Measurements from ENCODE around the gene HMGN2.
"Not testable (repeated sequence)": the region's sequence is repeated elsewhere in the genome, so short reads cannot be mapped to it uniquely, and the experiment has no call there.

The HMGN2 gene

DNA sequence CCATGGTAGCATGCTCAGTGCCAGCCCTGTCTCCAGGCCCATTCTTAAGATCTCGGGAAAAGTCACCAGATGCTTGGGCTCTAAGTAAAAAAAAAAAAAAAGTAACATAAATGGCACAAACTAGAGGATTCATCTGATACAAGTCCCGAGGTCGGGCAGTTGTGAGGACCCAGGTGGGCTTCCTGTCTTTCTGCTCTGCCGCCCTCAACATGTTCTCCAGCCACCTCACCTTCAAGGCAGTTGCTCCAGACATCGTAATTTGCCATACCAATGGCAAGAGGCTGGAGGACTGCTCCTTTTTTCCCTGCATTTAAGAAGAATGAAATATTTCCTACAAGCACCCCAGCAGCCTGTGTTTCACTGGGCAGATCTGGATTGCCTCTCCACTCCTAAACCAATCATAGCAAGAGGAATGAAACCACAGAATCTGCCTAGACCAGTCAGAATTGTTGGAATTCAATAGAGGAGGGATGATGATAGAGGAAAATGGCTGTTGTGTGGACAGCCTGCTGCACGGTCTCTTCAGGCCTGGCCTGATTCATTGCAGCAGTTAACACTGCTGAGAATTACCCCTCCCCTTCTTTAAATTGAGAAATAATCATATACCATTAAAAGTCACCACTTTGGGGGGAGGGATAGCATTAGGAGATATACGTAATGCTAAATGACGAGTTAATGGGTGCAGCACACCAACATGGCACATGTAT, 5.4 kb downstream of the HMGN2 start:
- DNase-seq, result no peak

DNA sequence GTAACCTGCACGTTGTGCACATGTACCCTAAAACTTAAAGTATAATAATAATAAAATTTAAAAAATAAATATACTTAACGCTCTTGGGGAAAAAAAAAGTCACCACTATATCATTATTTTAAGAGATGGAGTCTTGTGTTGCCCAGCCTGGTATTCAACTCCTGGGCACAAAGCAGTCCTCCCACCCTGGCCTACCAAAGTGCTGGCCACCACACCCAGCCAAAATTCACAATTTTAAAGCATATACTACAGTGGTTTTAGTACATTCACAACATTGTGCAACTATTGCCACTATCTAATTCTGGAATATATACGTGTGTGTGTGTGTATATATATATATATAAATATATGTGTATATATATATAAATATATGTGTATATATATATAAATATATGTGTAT, 5.9 kb downstream of the HMGN2 start:
- DNase-seq, result no peak

DNA sequence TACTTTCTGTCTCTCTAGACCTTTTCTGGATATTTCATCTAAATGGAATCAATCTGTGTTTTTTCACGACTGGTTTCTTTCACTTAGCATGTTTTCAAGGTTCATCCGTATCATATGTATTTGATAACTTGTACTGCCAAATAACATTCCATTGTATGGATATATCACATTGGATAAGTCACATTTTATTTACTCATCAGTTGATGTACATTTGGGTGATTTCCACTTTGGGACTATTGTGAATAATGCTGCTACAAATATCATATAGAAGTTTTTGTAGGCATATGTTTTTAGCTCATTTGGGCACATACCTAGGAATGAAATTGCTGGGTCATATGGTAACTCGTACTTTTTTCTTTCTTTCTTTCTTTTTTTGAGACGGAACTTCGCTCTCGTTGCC, 6.7 kb downstream of the HMGN2 start:
- no peak for DNase-seq

DNA sequence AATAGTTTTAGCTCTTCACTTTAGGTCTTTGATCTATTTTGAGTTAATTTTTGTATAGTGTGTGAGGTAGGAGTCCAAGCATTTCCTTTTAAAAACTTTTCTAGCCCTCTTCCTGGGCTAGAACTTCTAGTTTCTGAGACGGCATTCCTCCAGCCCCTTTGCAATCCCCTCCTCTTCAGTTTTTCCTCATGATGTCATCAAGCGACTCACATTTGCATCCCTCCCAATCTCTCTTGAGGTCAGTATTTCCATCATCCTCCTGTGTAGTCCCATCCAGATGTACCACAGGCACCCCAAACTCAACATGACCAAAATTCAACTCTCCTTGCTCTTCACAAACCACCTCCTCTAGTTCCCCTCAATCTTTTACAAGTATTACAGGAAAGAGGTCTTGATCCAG, 10.7 kb downstream of the HMGN2 start:
- DNase-seq, result no peak

DNA sequence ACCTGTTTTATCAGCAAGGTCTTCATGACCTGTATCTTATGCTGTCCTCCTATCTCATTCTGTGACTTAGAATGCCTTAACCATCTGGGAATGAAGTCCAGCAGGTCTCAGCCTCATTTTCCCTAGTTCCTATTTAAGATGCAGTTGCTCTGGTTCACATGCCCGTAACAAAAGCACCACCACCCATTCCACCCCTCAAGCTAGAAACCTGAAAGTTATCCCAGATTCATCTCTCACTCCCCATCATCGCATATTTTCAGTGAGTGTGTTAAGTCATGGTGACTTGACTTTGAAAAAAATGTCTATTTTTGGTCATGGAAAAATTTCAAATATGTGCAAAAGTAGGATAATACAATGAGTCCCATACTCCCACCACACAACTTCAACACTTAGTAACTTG, 11.7 kb downstream of the HMGN2 start:
- no peak for DNase-seq

DNA sequence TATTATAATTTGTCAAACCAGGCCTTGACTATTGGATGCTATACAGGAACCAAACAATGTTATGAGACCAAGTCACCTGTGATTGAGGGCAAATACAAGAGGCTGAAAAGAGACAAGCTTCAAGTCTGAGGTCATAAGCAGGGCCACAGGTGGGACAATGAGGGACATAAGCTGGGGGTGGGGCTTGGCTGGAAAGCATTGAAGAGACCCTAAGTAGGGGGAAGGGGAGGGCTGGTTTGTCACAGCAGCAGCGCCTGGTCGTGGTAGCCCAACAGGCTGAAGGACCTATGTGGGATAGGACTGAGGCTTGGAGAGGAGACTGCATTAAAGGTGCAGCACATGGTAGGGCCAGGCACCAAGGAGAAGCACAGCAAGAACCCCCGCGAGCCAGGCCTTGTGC, 17.9 kb downstream of the HMGN2 start:
- no peak for DNase-seq

DNA sequence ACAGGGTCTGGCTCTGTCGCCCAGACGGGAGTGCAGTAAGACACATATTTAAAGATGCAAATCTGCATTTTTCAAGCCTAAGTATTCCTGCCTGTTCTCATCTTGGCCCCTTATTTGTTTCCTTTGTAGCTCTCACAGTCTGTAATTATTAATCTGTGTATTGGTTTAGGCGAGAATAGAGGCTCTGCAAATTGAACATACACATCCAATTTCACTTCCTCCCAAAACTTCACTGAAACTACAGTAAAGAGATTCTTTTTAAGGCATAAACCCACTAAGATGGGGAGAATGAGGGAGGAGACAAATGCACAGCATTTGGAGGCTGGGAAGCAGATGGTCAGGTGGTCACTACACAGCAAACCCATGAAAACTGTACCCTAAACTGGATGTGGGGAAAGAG, 21.0 kb downstream of the HMGN2 start:
- no peak for DNase-seq

DNA sequence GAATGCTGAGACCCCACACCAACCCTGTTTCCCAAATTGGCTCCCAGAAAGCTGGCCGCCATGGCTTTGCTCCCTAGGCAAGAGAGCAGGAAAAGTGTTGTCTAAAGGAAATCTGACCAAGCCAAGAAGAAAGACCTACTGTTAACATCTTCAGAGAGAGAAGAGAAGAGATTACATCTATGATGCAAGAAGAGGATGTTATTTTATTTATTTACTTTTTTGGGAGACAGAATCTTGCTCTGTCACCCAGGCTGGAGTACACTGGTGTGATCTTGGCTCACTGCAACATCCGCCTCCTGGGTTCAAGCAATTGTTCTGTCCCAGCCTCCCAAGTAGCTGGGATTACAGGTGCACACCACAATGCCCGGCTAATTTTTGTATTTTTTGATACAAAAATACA, 21.7 kb downstream of the HMGN2 start:
- no peak for DNase-seq

DNA sequence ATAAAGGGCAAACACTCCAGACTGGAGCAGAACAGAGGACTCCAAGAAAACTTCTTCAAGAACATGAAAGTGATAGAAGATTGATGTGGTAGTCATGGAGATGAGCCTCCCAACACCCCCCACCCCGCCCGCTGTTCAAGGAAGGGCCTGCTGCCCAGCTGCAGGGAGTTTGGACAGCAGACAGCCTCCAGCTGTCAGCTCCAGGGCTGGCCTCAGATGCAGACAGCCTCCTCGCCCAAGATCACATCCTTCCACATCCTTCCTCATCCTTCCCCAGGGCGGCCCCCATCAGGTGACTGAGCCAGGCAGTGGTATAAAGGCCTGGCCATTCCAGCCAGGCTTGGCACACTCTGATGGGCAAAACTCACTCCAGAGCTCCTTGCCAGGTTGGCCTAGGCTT, 24.6 kb downstream of the HMGN2 start:
- no peak for DNase-seq

DNA sequence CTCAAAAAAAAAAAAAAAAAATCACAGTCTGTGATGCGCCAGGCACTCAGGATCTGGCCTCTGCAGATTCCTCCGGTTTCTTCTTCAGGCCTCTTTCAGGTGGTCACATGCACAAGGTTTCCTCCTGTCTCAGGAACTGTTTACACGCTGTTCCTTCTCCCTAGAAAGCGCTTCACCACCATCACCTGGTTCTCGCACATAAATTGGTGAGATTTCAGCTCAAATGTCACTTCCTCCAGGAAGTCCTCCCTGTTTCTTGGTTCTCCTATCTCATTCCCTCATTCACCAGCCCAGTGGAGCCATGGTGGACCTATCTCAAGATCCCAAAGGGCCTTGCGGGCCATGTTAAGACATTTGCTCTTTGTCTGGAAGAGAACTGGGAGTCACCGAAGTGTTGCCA, 26.7 kb downstream of the HMGN2 start:
- no peak for DNase-seq

DNA sequence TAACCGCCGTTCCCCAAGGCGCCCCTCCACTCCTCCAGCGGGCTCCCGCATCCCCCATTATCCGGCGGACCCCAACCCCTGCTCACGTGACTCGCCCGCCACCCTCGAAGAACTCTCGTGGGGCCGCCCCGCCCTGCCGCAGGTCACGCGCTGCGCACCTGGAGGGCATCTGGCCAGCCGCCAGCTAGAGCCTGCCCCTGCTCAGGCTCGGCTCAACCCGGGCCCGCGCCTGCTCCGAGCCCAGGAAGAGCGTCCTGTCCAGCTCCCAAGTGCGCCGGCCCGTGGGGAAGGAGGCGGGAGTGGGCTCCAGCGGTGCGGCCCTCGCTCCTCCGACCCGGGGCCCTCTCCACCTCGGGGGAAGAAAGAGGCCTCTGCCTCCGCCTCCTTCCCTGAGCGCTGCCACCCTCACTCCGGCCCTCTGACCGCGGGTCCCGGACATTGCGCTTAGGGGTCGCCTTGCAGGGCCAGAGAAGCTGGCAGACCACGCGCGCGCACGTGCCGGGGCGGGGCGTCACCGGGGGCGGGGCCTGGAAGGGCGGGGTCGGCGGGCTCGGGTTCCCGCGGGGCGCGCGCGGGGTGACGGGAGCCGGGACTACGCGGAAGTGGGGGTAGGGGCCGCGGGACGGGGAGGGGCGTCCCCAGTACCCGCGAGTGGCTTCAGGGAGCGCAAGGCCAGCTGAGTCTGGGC, 28.4 kb downstream of the HMGN2 start:
- DNase-seq, result no peak

DNA sequence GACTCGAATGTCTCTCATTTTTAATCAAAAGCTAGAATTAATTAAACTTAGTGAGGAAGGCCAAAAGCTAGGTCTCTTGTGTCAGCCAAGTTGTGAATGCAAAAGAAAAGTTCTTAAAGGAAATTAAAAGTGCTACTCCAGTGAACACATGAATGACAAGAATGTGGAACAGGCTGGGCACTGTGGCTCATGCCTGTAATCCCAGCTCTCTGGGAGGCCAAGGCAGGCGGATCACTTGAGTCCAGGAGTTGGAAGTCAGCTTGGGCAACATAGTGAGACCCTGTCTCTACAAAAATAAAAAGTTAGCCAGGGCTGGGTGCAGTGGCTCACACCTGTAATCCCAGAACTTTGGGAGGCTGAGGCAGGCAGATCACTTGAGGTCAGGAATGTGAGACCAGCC, 38.5 kb downstream of the HMGN2 start:
- DNase-seq, result not testable (repeated sequence)

DNA sequence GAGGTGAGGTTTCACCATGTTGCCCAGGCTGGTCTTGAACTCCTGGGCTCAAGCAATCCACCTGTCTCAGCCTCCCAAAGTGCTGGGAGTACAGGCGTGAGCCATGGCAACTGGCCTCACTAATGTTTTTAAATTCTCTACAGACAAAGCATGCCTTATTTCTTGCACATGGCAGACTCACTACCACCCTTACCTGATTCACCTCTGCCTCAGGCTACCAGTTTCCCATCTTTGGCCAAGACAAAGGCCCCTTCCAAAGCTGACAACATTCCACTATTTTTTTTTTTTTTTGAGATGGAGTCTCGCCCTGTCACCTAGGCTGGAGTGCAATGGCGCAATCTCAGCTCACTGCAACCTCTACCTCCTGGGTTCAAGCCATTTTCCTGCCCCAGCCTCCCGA, 43.6 kb downstream of the HMGN2 start:
- not testable (repeated sequence) for DNase-seq

DNA sequence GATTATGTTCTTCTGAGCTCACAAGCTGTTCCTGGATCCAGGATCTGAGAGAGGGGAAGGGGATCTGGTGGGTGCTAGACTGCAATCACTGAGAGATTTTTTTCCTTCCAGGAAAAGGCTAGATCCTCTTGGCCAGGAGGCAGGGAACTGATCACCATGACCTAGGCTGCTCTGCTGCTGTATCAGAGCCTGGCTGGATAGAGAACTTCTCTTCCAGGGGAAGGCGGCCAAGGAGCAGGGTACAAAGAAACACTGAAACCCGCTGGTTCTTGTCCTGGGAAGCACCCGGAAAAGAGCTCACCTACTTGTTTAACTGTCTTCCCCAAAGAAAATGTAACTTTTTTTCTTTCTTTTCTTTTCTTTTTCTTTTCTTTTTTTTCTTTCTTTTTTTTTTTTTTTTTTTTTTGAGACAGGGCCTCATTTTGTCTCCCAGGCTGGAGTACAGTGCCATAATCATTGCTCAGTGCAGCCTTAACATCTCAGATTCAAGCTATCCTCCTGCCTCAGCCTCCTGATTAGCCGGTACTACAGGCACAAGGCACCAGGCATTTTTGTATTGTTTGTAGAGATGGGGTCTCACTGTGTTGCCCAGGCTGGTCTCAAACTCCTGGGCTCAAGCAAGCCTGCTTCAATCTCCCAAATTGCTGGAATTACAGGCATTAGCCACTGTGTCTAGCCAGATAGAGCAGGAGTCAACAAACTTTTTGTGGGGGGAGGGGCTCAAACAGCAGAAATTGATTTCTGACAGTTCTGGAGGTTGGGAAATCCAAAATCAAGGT, 44.9 kb downstream of the HMGN2 start:
- DNase-seq, result no peak

DNA sequence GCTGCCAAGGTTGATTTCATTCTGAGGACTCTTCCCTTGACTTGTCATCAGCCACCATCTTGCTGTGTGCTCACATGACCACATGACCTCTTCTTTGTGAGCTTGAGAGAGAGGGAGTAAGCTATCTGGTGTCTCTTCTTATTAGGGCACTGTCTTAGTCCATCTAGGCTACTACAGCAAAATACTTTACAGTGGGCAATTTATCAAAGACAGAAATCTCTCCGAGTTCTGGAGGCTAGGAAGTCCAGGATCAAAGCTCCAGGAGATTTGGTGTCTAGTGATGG, 45.5 kb downstream of the HMGN2 start:
- DNase-seq, result no peak

DNA sequence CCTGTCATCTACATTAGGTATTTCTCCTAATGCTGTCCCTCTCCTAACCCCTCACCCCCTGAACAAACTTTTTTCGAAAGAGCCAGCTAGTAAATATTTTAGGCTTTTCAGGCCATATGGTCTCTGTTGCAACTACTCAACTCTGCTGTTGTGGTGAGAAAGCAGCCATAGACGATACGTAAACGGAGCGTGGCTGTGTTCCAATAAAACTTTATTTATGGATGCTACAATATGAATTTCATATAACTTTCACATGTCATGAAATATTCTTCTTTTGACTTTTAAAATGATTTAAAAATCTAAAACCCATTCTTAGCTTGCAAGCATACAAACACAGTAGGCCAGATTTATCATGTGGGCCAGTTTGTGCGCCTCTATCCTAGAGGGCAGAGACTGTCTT, 46.1 kb downstream of the HMGN2 start:
- DNase-seq, result no peak

DNA sequence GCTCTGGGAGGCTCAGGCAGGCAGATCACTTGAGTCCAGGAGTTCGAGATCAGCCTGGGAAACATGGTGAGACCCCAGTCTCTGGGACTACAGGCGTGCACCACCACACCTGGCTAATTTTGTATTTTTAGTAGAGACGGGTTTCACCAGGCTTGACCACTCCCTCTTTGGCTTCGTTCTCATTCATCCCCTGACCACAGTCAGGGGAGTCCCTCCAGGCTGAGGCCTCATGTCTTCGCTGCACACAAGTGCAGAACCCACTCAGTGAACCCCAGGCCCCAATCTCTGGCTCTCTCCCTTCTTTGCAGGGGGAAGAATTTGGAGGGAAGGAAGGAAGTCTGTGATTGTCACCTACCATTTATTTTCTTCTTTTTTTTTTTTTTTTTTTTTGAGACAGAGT, 48.1 kb downstream of the HMGN2 start:
- no peak for DNase-seq

DNA sequence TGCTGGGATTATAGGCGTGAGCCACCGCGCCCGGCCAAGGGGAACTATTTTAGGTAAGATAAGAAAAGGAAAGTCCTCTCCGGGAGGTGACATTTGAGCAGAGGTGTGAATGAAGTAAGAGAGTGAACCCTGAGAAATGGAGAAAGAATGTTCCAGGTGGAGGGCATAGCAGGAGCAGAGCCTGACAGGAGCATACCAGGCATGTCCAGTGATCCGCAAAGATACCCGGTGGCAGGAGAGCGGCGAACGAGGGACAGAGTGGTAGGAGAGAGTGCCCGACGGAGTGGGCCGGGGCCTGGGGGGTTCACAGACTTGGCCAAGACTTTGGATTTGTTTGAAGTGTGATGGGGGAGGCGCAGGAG, 49.4 kb downstream of the HMGN2 start:
- no peak for DNase-seq

DNA sequence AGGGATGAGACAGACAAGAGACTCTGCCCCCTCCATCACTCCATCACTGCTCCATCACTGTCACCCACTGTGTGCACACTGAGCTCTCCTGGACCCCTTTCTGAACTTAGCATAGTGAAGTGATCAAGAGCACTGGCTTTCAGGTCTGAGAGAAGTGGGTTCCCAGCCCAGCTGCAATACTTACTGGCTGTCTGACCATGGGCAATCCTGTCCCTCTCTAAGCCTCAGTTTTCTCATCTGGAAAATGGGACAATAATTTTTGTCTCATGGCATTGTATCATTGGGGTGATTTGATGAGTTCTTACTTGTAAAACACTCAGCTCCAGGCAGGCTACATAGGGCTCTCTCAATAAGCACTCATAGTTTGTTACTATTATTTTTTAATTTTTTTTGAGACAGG, 49.8 kb downstream of the HMGN2 start:
- DNase-seq, result no peak

DNA sequence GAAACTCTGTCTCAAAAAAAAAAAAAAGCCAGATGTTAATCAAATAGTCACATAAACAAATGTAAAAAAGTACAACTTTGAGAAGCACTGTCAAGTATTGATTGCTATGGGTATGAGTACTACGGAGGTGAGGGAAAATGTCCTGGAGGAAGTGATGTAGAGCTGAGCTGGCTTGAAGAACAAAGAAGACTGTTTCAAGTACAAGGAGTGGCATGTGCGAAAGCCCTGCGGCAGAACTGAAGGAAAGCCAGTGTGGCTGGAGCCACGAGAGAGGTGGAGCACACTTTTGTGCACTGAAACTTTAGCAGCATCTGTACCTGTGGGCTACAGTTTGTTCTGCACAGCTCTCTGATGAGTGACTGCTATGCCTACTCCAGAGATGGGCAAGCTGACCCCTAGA, 51.9 kb downstream of the HMGN2 start:
- no peak for DNase-seq

Data from SIG-M5 (cell line).